Fibroblast of lung (primary cell): ENCODE data around the gene KCNIP1. TPM values are rescaled to one million over a fixed set of nuclear protein-coding genes. Genes with fewer than 3 reads are reported as not detected.

ENCODE experiments used
- DNase-seq, 2 donors: peaks; one replicate each; pipeline versions ENCODE4 v3.0.0 to v3.0.0-alpha.2; 2010; ENCODE audit warnings: low read depth in 2 of 2
- H2AFZ ChIP-seq: 2 replicates; pipeline ENCODE4 v1.5.1; 2012; ENCODE audit warnings: low read length, control low read depth, inconsistent platforms
- H3K27ac ChIP-seq: 2 replicates; pipeline ENCODE4 v1.5.1; 2011; ENCODE audit warnings: low read length, control low read depth; ENCODE audit not compliant: insufficient read depth
- H3K27me3 ChIP-seq: 2 replicates; pipeline ENCODE4 v1.5.1; 2011; ENCODE audit warnings: mild to moderate bottlenecking, low read length; ENCODE audit not compliant: control insufficient read depth, insufficient read depth
- H3K36me3 ChIP-seq: 2 replicates; pipeline ENCODE4 v1.5.1; 2011; ENCODE audit warnings: low read length; ENCODE audit not compliant: control insufficient read depth, insufficient read depth
- H3K4me1 ChIP-seq: 2 replicates; pipeline ENCODE4 v1.5.1; 2011; ENCODE audit warnings: low read length; ENCODE audit not compliant: control insufficient read depth, insufficient read depth; ENCODE audit errors: extremely low read depth
- H3K4me2 ChIP-seq: 2 replicates; pipeline ENCODE4 v1.5.1; 2011; ENCODE audit warnings: low read length, control low read depth; ENCODE audit not compliant: insufficient read depth; ENCODE audit errors: extremely low read depth
- H3K4me3 ChIP-seq, 4 experiments: fragments of 200-600 bp in 1 of 4; sonication (generic) in 1 of 4; replicated peaks in 1 of 4; 2 replicates each; pipeline ENCODE4 v1.5.1; 2011 to 2016; ENCODE audit warnings: low read length in 4 of 4, low read depth in 3 of 4, mild to moderate bottlenecking in 3 of 4, control low read depth in 2 of 4, inconsistent platforms in 1 of 4, mixed read lengths in 1 of 4; ENCODE audit not compliant: insufficient read depth in 1 of 4; ENCODE audit errors: control extremely low read depth in 1 of 4
- H3K79me2 ChIP-seq: 2 replicates; pipeline ENCODE4 v1.5.1; 2012; ENCODE audit warnings: mild to moderate bottlenecking, low read length, inconsistent platforms; ENCODE audit not compliant: control insufficient read depth, insufficient read depth
- H3K9ac ChIP-seq: 2 replicates; pipeline ENCODE4 v1.5.1; 2011; ENCODE audit warnings: mild to moderate bottlenecking, low read length, control low read depth; ENCODE audit not compliant: insufficient read depth
- H3K9me3 ChIP-seq: 2 replicates; pipeline ENCODE4 v1.5.1; 2012; ENCODE audit warnings: low read depth, low read length; ENCODE audit not compliant: control insufficient read depth, insufficient read depth
- H4K20me1 ChIP-seq: 2 replicates; pipeline ENCODE4 v1.5.1; 2011; ENCODE audit warnings: low read length; ENCODE audit not compliant: control insufficient read depth, insufficient read depth; ENCODE audit errors: extremely low read depth
- CTCF ChIP-seq, 2 donors: IDR thresholded peaks in 1 of 2; conservative IDR thresholded peaks in 1 of 2; 1 replicate in 1 of 2; 2 replicates in 1 of 2; pipeline ENCODE4 v1.5.1; 2011 to 2012; ENCODE audit warnings: low read length in 2 of 2, control low read depth in 1 of 2, inconsistent platforms in 1 of 2, low read depth in 1 of 2, mild to moderate bottlenecking in 1 of 2
- EZH2 ChIP-seq: IDR thresholded peaks from 2 replicates; pipeline ENCODE4 v1.5.1; 2012; ENCODE audit warnings: low read length, control low read depth, mild to moderate bottlenecking; ENCODE audit errors: missing control alignments
- polyA plus RNA-seq, 2 donors: library from polyadenylated mRNA; depleted of rRNA in 1 of 2; stranded (reverse) in 1 of 2; unstranded in 1 of 2; fragments of >200 nt; gene quantifications; 2 replicates each; pipeline ENCODE4 v1.2.1, GENCODE V29; 2011 to 2012; ENCODE audit warnings: missing spikeins in 1 of 2
- total RNA-seq: library from RNA; depleted of rRNA; stranded (reverse); fragments of >200 nt; gene quantifications from 2 replicates; pipeline ENCODE4 v1.2.1, GENCODE V29; 2014

Gene KCNIP1
- total and polyA plus RNA-seq, 2 donors (not counting 1 experiment from before 2014, with no cell fraction given), result not detected

DNA sequence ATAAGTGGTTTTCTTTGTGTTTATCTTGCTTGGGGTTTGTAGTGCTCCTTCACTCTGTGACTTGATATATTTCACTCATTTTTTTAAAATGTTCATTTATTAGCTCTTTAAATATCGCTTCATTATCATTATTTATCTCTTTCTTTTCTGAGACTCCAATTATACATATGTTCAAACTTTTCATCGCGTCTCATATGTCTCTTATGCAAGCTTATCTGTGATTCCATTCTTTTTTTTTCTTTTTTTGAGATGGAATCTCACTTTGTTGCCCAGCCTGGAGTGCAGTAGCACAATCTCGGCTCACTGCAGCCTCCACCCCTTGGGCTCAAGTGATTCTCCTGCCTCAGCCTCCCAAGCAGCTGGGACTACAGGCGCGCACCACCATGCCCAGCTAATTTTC lies 205.8 kb downstream of the KCNIP1 start:
- no peaks in the 10 kb centered on the region for H3K27me3 ChIP-seq
- no peak overlapping the region for H2AFZ ChIP-seq
- TF ChIP-seq EZH2 (no peak), CTCF (conservative IDR thresholded peaks at IDR 0.05 in 1 of 2, IDR thresholded peaks at IDR 0.05 in 1 of 2; ENCODE audit: low read depth in 1 of 2, low read length in 2 of 2) (no peak)
- H3K9me3 ChIP-seq, result no peaks in the 10 kb centered on the region
- no peaks in the 10 kb centered on the region for H4K20me1 ChIP-seq
- H3K4me2 ChIP-seq, result no peak overlapping the region
- no peak overlapping the region for H3K9ac ChIP-seq
- no peaks in the 10 kb centered on the region for H3K36me3 ChIP-seq
- no peak overlapping the region for H3K4me3 ChIP-seq
- H3K4me1 ChIP-seq, result no peaks in the 10 kb centered on the region
- no peaks in the 10 kb centered on the region for H3K79me2 ChIP-seq
- no peak overlapping the region for H3K27ac ChIP-seq
- DNase-seq, result no peak

DNA sequence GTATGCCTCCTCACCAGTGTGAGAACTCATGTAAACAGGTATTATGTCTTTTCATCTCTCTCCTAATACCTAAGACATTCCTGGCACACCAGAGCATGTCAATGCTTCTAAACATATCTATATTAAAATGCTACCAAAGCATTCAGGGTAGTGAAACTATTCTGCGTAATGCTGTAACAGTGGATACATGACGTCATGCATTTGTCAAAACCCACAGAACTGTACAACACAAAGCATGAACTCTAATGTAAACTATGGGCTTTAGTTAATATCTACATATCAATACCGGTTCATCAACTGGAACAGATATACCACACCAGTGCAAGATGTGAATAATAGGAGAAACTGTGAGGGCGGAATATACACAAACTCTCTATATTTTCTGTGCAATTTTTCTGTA lies 207.5 kb downstream of the KCNIP1 start:
- DNase-seq, result no peak
- no peak overlapping the region for H3K4me3 ChIP-seq
- no peaks in the 10 kb centered on the region for H3K36me3 ChIP-seq
- H3K4me2 ChIP-seq, result no peak overlapping the region
- H3K9me3 ChIP-seq, result no peaks in the 10 kb centered on the region
- no peak overlapping the region for H2AFZ ChIP-seq
- TF ChIP-seq CTCF (conservative IDR thresholded peaks at IDR 0.05 in 1 of 2, IDR thresholded peaks at IDR 0.05 in 1 of 2; ENCODE audit: low read depth in 1 of 2, low read length in 2 of 2) (no peak), EZH2 (no peak)
- H3K9ac ChIP-seq, result no peak overlapping the region
- H4K20me1 ChIP-seq, result no peaks in the 10 kb centered on the region
- no peaks in the 10 kb centered on the region for H3K79me2 ChIP-seq
- no peaks in the 10 kb centered on the region for H3K4me1 ChIP-seq
- no peaks in the 10 kb centered on the region for H3K27me3 ChIP-seq
- no peak overlapping the region for H3K27ac ChIP-seq

- H3K36me3 ChIP-seq, result no peaks in the 10 kb centered on the region
- no peaks in the 10 kb centered on the region for H4K20me1 ChIP-seq
- H3K4me2 ChIP-seq, result no peak overlapping the region
- no peaks in the 10 kb centered on the region for H3K4me1 ChIP-seq
- H3K9ac ChIP-seq, result no peak overlapping the region
- H3K4me3 ChIP-seq, result no peak overlapping the region
- H2AFZ ChIP-seq, result no peak overlapping the region
- H3K79me2 ChIP-seq, result no peaks in the 10 kb centered on the region
- no peak for TF ChIP-seq EZH2
- no peaks in the 10 kb centered on the region for H3K9me3 ChIP-seq
- H3K27ac ChIP-seq, result no peak overlapping the region
- DNase-seq, result no peak
- H3K27me3 ChIP-seq, result no peaks in the 10 kb centered on the region
Observed at GRCh38 chr5:170715141-170715540, 211.3 kb downstream of the KCNIP1 start.
